Liver (tissue), 9 donors: ENCODE results near the gene SMC6. TPM values are rescaled to one million over a fixed set of nuclear protein-coding genes. Genes with fewer than 3 reads are reported as not detected.

ENCODE experiments used
- DNase-seq: peaks from one replicate; pipeline ENCODE4 v3.0.0-alpha.2; 2017; ENCODE audit warnings: low spot score
- H3K27ac ChIP-seq, 2 donors: one replicate each; pipeline ENCODE4 v1.7.0; 2013; ENCODE audit warnings: inconsistent platforms in 2 of 2, low read length in 2 of 2, control low read depth in 1 of 2, low read depth in 1 of 2, mild to moderate bottlenecking in 1 of 2
- H3K27me3 ChIP-seq, 4 donors: one replicate each; pipeline versions ENCODE4 v1.6.1 to v1.7.0; 2013; ENCODE audit warnings: low read length in 3 of 4, inconsistent platforms in 1 of 4, mild to moderate bottlenecking in 1 of 4, moderate library complexity in 1 of 4; ENCODE audit not compliant: control insufficient read depth in 4 of 4, insufficient read depth in 4 of 4
- H3K36me3 ChIP-seq, 4 donors: one replicate each; pipeline versions ENCODE4 v1.6.1 to v1.7.0; 2013; ENCODE audit warnings: low read length in 3 of 4, mild to moderate bottlenecking in 3 of 4, low read depth in 1 of 4, moderate library complexity in 1 of 4; ENCODE audit not compliant: control insufficient read depth in 4 of 4, insufficient read depth in 3 of 4
- H3K4me1 ChIP-seq, 4 donors: one replicate each; pipeline versions ENCODE4 v1.6.1 to v1.7.0; 2013; ENCODE audit warnings: low read length in 3 of 4, mild to moderate bottlenecking in 3 of 4, moderate library complexity in 1 of 4; ENCODE audit not compliant: control insufficient read depth in 4 of 4, insufficient read depth in 4 of 4
- H3K4me3 ChIP-seq, 3 donors: one replicate each; pipeline versions ENCODE4 v1.6.1 to v1.7.0; 2013; ENCODE audit warnings: low read length in 3 of 3, control low read depth in 1 of 3, low read depth in 1 of 3, mild to moderate bottlenecking in 1 of 3
- H3K9ac ChIP-seq, 2 donors: one replicate each; pipeline ENCODE4 v1.7.0; 2013; ENCODE audit warnings: low read length in 2 of 2, mild to moderate bottlenecking in 2 of 2, moderate library complexity in 2 of 2, control low read depth in 1 of 2, low read depth in 1 of 2
- H3K9me3 ChIP-seq, 4 donors: one replicate each; pipeline versions ENCODE4 v1.6.1 to v1.7.0; 2013; ENCODE audit warnings: low read length in 3 of 4; ENCODE audit not compliant: control insufficient read depth in 4 of 4
- ATF3 ChIP-seq: IDR thresholded peaks from 2 replicates; pipeline ENCODE4 v1.6.1; 2016; ENCODE audit warnings: antibody characterized with exemption
- EGR1 ChIP-seq, 2 donors: IDR thresholded peaks; 2 replicates each; pipeline ENCODE4 v1.6.1; 2016 to 2018; ENCODE audit warnings: antibody characterized with exemption in 2 of 2, low read depth in 2 of 2
- FOXA1 ChIP-seq: IDR thresholded peaks from 2 replicates; pipeline ENCODE4 v1.6.1; 2016; ENCODE audit warnings: antibody characterized with exemption
- FOXA2 ChIP-seq: IDR thresholded peaks from 2 replicates; pipeline ENCODE4 v1.6.1; 2016; ENCODE audit warnings: antibody characterized with exemption
- GABPA ChIP-seq, 2 donors: IDR thresholded peaks in 1 of 2; conservative IDR thresholded peaks in 1 of 2; 2 replicates each; pipeline ENCODE4 v1.6.1; 2016; ENCODE audit warnings: antibody characterized with exemption in 2 of 2, mild to moderate bottlenecking in 1 of 2, moderate library complexity in 1 of 2
- HNF4A ChIP-seq, 2 donors: conservative IDR thresholded peaks; 2 replicates each; pipeline ENCODE4 v1.6.1; 2016; ENCODE audit warnings: antibody characterized with exemption in 2 of 2, mild to moderate bottlenecking in 2 of 2
- HNF4G ChIP-seq: IDR thresholded peaks from 2 replicates; pipeline ENCODE4 v1.6.1; 2016; ENCODE audit warnings: antibody characterized with exemption
- JUND ChIP-seq, 2 donors: IDR thresholded peaks; 2 replicates each; pipeline ENCODE4 v1.6.1; 2016; ENCODE audit warnings: antibody characterized with exemption in 2 of 2
- MAX ChIP-seq: IDR thresholded peaks from 2 replicates; pipeline ENCODE4 v1.6.1; 2016; ENCODE audit warnings: antibody characterized with exemption
- NR2F2 ChIP-seq: IDR thresholded peaks from 2 replicates; pipeline ENCODE4 v1.6.1; 2016; ENCODE audit warnings: antibody characterized with exemption
- RAD21 ChIP-seq, 2 donors: IDR thresholded peaks; 2 replicates each; pipeline ENCODE4 v1.6.1; 2016; ENCODE audit warnings: antibody characterized with exemption in 2 of 2, mild to moderate bottlenecking in 2 of 2
- RXRA ChIP-seq, 2 donors: IDR thresholded peaks; 2 replicates each; pipeline ENCODE4 v1.6.1; 2017 to 2018; ENCODE audit warnings: antibody characterized with exemption in 2 of 2, mild to moderate bottlenecking in 1 of 2
- SP1 ChIP-seq: IDR thresholded peaks from 2 replicates; pipeline ENCODE4 v1.6.1; 2018; ENCODE audit warnings: antibody characterized with exemption, mild to moderate bottlenecking
- TAF1 ChIP-seq: conservative IDR thresholded peaks from 2 replicates; pipeline ENCODE4 v1.6.1; 2016; ENCODE audit warnings: antibody characterized with exemption, mild to moderate bottlenecking
- YY1 ChIP-seq: IDR thresholded peaks from 2 replicates; pipeline ENCODE4 v1.6.1; 2016; ENCODE audit warnings: antibody characterized with exemption, mild to moderate bottlenecking
- WGBS: extraction: QIAGEN DNeasy Blood & Tissue Kit; methylation state at CpG from one replicate; pipeline ENCODE4 v1.1.7; 2013; 5-methylcytosine and 5-hydroxymethylcytosine counted together
- polyA plus RNA-seq, 2 donors: library from polyadenylated mRNA; stranded (reverse) in 1 of 2; unstranded in 1 of 2; fragments of 200-250 nt in 1 of 2; fragments of >200 nt in 1 of 2; fragmentation: Nextera tagmentation in 1 of 2; extraction: Ambion mirVana in 1 of 2; gene quantifications; one replicate each; pipeline versions ENCODE4 v1.2.1 to v1.2.3, GENCODE V29; 2013 to 2015
- total RNA-seq, 2 donors: library from RNA; depleted of rRNA; stranded (reverse); fragments of >200 nt; gene quantifications; one replicate each; pipeline ENCODE4 v1.2.3, GENCODE V29; 2014
- TF ChIP-seq, protein P1 (sequence below): IDR thresholded peaks from 2 replicates; pipeline ENCODE4 v1.6.1; 2016; ENCODE audit warnings: antibody characterized with exemption, mild to moderate bottlenecking
- TF ChIP-seq, protein P2 (sequence below): fragments of 150-350 bp; IDR thresholded peaks from 2 replicates; pipeline ENCODE4 v1.5.1; 2017; ENCODE audit warnings: improper control_type of control experiment, low read depth, low read length; ENCODE audit not compliant: missing input control
- TF ChIP-seq, protein P3 (sequence below): IDR thresholded peaks from 2 replicates; pipeline ENCODE4 v1.6.1; 2016; ENCODE audit warnings: antibody characterized with exemption
- donor health status: healthy.
- donor health status: healthy.
- donor health status: healthy.
- donor health status: healthy.
- donor health status: healthy.

SMC6 gene
- total and polyA plus RNA-seq, 4 donors: 2.6 to 22.3 (median 11.0) TPM

GRCh38 chr2:17628349-17629261 lies 125.0 kb downstream of the SMC6 start:
- Histone ChIP-seq H3K4me3 (no peak overlapping the region), H3K27ac (no peak overlapping the region), H3K9ac (no peak overlapping the region), H3K9me3 (peaks cover 3 to 11% (median 4%) of the 10 kb centered on the region in 4 donors), H3K4me1 (no peaks in the 10 kb centered on the region), H3K27me3 (no peaks in the 10 kb centered on the region), H3K36me3 (peaks cover 0 to 7% (median 2%) of the 10 kb centered on the region in 4 donors)
- TF ChIP-seq FOXA2: no peak
- no peak for TF ChIP-seq RAD21 (IDR thresholded peaks at IDR 0.05)
- no peak for TF ChIP-seq YY1
- TF ChIP-seq SP1: no peak
- WGBS: 83% methylated on average over 2 of the region's 2 CpGs
- no peak for DNase-seq

DNA sequence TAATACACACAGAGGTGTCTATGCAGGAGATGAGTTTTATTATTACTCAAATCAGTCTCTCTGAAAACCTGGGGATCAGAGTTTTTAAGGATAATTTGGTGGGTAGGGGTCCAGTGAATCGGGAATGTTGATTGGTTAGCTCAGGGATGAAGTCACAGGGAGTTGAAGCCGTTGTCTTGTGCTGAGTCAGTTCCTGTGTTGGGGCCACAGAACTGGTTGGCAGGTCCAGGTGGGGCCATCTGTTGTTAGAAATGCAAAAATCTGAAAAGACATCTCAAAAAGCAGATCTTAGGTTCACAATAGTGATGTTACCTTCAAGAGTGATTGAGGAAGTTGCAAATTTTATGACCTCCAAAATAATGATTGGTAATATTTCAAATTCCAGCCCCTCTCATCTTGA lies 126.2 kb downstream of the SMC6 start:
- Histone ChIP-seq H3K9ac (no peak overlapping the region), H3K36me3 (peaks cover 0 to 7% (median 2%) of the 10 kb centered on the region in 4 donors), H3K9me3 (peaks cover 3 to 11% (median 4%) of the 10 kb centered on the region in 4 donors), H3K4me3 (no peak overlapping the region), H3K27me3 (no peaks in the 10 kb centered on the region), H3K4me1 (no peaks in the 10 kb centered on the region), H3K27ac (no peak overlapping the region)
- DNase-seq: no peak
- no peak for TF ChIP-seq EGR1 (IDR thresholded peaks at IDR 0.05; ENCODE audit: low read depth in 2 of 2)
- TF ChIP-seq HNF4A (conservative IDR thresholded peaks at IDR 0.05): no peak
- TF ChIP-seq NR2F2: no peak
- no peak for TF ChIP-seq GABPA (IDR thresholded peaks at IDR 0.05 in 1 of 2, conservative IDR thresholded peaks at IDR 0.05 in 1 of 2)
- 81% methylated on average over 2 of the region's 2 CpGs for WGBS

- Histone ChIP-seq H3K27ac (no peak overlapping the region), H3K9ac (no peak overlapping the region), H3K27me3 (no peaks in the 10 kb centered on the region), H3K9me3 (peaks cover 3 to 11% (median 4%) of the 10 kb centered on the region in 4 donors), H3K4me1 (no peaks in the 10 kb centered on the region), H3K4me3 (no peak overlapping the region), H3K36me3 (peaks cover 0 to 7% (median 2%) of the 10 kb centered on the region in 4 donors)
- TF ChIP-seq HNF4G (no peak), YY1 (no peak), RAD21 (IDR thresholded peaks at IDR 0.05) (no peak), RXRA (IDR thresholded peaks at IDR 0.05) (no peak), GABPA (IDR thresholded peaks at IDR 0.05 in 1 of 2, conservative IDR thresholded peaks at IDR 0.05 in 1 of 2) (no peak), SP1 (no peak), FOXA1 (no peak), EGR1 (IDR thresholded peaks at IDR 0.05; ENCODE audit: low read depth in 2 of 2) (no peak), JUND (IDR thresholded peaks at IDR 0.05) (no peak), TAF1 (no peak), MAX (no peak), FOXA2 (no peak), HNF4A (conservative IDR thresholded peaks at IDR 0.05) (no peak), NR2F2 (no peak), ATF3 (no peak)
- TF ChIP-seq, protein P1, sequence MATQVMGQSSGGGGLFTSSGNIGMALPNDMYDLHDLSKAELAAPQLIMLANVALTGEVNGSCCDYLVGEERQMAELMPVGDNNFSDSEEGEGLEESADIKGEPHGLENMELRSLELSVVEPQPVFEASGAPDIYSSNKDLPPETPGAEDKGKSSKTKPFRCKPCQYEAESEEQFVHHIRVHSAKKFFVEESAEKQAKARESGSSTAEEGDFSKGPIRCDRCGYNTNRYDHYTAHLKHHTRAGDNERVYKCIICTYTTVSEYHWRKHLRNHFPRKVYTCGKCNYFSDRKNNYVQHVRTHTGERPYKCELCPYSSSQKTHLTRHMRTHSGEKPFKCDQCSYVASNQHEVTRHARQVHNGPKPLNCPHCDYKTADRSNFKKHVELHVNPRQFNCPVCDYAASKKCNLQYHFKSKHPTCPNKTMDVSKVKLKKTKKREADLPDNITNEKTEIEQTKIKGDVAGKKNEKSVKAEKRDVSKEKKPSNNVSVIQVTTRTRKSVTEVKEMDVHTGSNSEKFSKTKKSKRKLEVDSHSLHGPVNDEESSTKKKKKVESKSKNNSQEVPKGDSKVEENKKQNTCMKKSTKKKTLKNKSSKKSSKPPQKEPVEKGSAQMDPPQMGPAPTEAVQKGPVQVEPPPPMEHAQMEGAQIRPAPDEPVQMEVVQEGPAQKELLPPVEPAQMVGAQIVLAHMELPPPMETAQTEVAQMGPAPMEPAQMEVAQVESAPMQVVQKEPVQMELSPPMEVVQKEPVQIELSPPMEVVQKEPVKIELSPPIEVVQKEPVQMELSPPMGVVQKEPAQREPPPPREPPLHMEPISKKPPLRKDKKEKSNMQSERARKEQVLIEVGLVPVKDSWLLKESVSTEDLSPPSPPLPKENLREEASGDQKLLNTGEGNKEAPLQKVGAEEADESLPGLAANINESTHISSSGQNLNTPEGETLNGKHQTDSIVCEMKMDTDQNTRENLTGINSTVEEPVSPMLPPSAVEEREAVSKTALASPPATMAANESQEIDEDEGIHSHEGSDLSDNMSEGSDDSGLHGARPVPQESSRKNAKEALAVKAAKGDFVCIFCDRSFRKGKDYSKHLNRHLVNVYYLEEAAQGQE: no peak
- TF ChIP-seq, protein P2, sequence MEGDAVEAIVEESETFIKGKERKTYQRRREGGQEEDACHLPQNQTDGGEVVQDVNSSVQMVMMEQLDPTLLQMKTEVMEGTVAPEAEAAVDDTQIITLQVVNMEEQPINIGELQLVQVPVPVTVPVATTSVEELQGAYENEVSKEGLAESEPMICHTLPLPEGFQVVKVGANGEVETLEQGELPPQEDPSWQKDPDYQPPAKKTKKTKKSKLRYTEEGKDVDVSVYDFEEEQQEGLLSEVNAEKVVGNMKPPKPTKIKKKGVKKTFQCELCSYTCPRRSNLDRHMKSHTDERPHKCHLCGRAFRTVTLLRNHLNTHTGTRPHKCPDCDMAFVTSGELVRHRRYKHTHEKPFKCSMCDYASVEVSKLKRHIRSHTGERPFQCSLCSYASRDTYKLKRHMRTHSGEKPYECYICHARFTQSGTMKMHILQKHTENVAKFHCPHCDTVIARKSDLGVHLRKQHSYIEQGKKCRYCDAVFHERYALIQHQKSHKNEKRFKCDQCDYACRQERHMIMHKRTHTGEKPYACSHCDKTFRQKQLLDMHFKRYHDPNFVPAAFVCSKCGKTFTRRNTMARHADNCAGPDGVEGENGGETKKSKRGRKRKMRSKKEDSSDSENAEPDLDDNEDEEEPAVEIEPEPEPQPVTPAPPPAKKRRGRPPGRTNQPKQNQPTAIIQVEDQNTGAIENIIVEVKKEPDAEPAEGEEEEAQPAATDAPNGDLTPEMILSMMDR: no peak
- TF ChIP-seq, protein P3, sequence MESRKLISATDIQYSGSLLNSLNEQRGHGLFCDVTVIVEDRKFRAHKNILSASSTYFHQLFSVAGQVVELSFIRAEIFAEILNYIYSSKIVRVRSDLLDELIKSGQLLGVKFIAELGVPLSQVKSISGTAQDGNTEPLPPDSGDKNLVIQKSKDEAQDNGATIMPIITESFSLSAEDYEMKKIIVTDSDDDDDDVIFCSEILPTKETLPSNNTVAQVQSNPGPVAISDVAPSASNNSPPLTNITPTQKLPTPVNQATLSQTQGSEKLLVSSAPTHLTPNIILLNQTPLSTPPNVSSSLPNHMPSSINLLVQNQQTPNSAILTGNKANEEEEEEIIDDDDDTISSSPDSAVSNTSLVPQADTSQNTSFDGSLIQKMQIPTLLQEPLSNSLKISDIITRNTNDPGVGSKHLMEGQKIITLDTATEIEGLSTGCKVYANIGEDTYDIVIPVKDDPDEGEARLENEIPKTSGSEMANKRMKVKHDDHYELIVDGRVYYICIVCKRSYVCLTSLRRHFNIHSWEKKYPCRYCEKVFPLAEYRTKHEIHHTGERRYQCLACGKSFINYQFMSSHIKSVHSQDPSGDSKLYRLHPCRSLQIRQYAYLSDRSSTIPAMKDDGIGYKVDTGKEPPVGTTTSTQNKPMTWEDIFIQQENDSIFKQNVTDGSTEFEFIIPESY: no peak
- DNase-seq: no peak
- 88% methylated on average over 3 of the region's 3 CpGs for WGBS
These were observed 126.6 kb downstream of the SMC6 start for GRCh38 chr2:17626986-17627385.
